Hepatocyte (in vitro differentiated cells): ENCODE results near the gene CEP164.

Source experiments
- EZH2 ChIP-seq: fragments of 200-600 bp; sonication (generic); IDR thresholded peaks from 2 replicates; pipeline ENCODE4 v1.6.1; 2016; ENCODE audit warnings: antibody characterized with exemption, mild to moderate bottlenecking, borderline replicate concordance
- TF ChIP-seq, protein P1 (sequence below): fragments of 200-600 bp; sonication (generic); IDR thresholded peaks from 2 replicates; pipeline ENCODE4 v1.5.1; 2016; ENCODE audit warnings: antibody characterized with exemption, mild to moderate bottlenecking; ENCODE audit not compliant: poor library complexity

DNA sequence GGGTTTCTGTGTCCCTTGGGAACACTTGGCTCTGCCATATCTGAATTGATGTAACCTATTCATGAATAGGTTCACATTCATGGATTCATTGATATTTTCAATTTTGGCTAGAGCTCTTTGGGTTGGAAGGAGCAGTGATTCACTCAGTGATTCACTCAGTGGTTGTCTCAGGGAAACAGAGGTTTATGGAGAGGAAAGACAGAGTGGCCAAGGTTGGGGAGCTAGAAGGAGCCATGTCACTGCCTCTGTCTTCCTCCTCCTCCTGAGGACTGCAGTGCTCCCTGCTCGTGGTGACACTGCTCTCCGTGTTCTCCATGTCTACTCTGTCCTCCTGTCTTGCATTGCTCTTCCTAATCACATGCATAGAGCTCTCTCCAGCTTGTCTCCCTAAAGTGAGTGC lies 17.4 kb downstream of the CEP164 start:
- TF ChIP-seq, protein P1, sequence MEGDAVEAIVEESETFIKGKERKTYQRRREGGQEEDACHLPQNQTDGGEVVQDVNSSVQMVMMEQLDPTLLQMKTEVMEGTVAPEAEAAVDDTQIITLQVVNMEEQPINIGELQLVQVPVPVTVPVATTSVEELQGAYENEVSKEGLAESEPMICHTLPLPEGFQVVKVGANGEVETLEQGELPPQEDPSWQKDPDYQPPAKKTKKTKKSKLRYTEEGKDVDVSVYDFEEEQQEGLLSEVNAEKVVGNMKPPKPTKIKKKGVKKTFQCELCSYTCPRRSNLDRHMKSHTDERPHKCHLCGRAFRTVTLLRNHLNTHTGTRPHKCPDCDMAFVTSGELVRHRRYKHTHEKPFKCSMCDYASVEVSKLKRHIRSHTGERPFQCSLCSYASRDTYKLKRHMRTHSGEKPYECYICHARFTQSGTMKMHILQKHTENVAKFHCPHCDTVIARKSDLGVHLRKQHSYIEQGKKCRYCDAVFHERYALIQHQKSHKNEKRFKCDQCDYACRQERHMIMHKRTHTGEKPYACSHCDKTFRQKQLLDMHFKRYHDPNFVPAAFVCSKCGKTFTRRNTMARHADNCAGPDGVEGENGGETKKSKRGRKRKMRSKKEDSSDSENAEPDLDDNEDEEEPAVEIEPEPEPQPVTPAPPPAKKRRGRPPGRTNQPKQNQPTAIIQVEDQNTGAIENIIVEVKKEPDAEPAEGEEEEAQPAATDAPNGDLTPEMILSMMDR, result no peak
- no peak for TF ChIP-seq EZH2
